ENCODE data around the gene CFAP61.
"Not testable (repeated sequence)": the region's sequence is repeated elsewhere in the genome, so short reads cannot be mapped to it uniquely, and the experiment has no call there.

The CFAP61 gene

DNA sequence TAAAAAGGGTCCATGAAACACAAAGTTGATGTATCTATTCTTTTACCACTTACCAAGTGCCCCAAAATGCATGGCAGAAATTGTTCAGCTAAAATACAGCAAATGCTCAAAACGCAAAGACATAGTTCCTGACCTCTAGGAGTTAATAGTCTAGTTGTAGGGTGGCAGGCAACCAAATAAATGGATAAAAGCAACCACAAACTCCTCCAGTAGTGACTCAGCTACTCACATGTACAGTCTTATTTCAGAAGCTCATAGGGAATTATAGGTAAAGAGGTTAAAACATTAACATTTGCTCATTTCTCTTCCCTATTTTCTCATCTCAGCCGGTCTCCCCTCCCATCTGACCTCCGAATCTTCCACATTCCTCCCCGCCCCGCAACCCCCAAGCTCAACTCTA, 171.6 kb downstream of the CFAP61 start:
- Mint-ChIP-seq H3K27ac (no peak overlapping the region), H3K36me3 (no peaks in the 10 kb centered on the region), H3K4me3 (no peak overlapping the region), H3K9me3 (no peaks in the 10 kb centered on the region), H3K4me1 (no peaks in the 10 kb centered on the region), H3K27me3 (peaks cover 4% of the 10 kb centered on the region)
- CTCF ChIA-PET: no interaction called here
- no peak for DNase-seq

GRCh38 chr20:20224806-20225205, 172.5 kb downstream of the CFAP61 start:
- Mint-ChIP-seq H3K27ac (no peak overlapping the region), H3K36me3 (no peaks in the 10 kb centered on the region), H3K27me3 (peaks cover 4% of the 10 kb centered on the region), H3K4me1 (no peaks in the 10 kb centered on the region), H3K4me3 (no peak overlapping the region), H3K9me3 (no peaks in the 10 kb centered on the region)
- no peak for DNase-seq
- CTCF ChIA-PET: no interaction called here

DNA sequence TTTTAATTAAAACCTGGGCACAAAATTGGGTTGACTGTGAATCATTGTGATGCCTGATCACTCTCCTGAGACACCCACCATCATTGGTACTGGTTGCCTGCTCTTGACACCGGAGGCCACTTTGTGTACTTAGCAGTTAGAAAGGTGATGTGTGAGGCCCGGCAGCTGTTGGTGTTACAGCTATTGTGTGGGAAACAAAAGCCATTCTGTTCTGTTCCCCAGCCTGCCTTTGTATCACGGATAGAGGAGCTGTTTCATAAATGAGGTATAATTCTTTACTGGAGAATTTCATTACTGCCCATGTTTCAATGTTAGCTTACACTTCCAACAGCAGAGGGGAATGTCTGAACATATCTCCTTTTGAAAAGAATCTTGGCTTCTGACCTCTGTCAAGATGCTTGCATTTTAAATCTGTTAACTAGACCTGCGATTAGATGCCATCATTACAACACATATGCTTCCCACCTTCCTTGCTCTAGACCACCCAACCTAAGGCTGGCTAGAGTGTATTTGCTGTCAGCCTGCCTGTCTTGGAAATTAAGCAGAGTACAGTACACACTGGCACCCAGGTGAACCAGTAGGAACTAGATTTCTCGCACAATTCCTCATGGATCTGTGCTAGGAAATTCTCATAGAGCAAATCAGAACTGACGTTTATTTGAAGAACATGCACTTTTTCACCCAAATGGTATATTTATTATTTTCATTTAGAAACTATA, 173.2 kb downstream of the CFAP61 start:
- Mint-ChIP-seq H3K27me3 (peaks cover 4% of the 10 kb centered on the region), H3K4me1 (no peaks in the 10 kb centered on the region), H3K27ac (no peak overlapping the region), H3K36me3 (no peaks in the 10 kb centered on the region), H3K9me3 (no peaks in the 10 kb centered on the region), H3K4me3 (no peak overlapping the region)
- CTCF ChIA-PET: no interaction called here
- no peak for DNase-seq

- DNase-seq: no peak
- Mint-ChIP-seq H3K27me3 (peaks cover 9% of the 10 kb centered on the region), H3K9me3 (no peaks in the 10 kb centered on the region), H3K4me1 (no peaks in the 10 kb centered on the region), H3K27ac (no peak overlapping the region), H3K36me3 (no peaks in the 10 kb centered on the region), H3K4me3 (no peak overlapping the region)
- CTCF ChIA-PET: no interaction called here
Measured at GRCh38 chr20:20226554-20226953, 174.2 kb downstream of the CFAP61 start.

- peaks cover 11% of the 10 kb centered on the region for H3K27me3 Mint-ChIP-seq
- DNase-seq: no peak
- H3K4me1 Mint-ChIP-seq: no peaks in the 10 kb centered on the region
- no peak overlapping the region for H3K27ac Mint-ChIP-seq
- H3K4me3 Mint-ChIP-seq: no peak overlapping the region
- H3K9me3 Mint-ChIP-seq: no peaks in the 10 kb centered on the region
- no peaks in the 10 kb centered on the region for H3K36me3 Mint-ChIP-seq
- CTCF ChIA-PET: interaction anchor here (0.9 kb wide), 1 partner anchor 43 kb away, joined by 3 read pairs; no protein-coding TSS in a partner anchor
Measured at GRCh38 chr20:20227013-20227571, 174.8 kb downstream of the CFAP61 start.

- no peak overlapping the region for H3K27ac Mint-ChIP-seq
- no peak for DNase-seq
- H3K36me3 Mint-ChIP-seq: no peaks in the 10 kb centered on the region
- H3K9me3 Mint-ChIP-seq: no peaks in the 10 kb centered on the region
- CTCF ChIA-PET: no interaction called here
- peaks cover 17% of the 10 kb centered on the region for H3K27me3 Mint-ChIP-seq
- H3K4me3 Mint-ChIP-seq: no peak overlapping the region
- H3K4me1 Mint-ChIP-seq: no peaks in the 10 kb centered on the region
Measured at GRCh38 chr20:20228351-20228750, 176.0 kb downstream of the CFAP61 start.

GRCh38 chr20:20229595-20229994, 177.3 kb downstream of the CFAP61 start:
- H3K9me3 Mint-ChIP-seq: no peaks in the 10 kb centered on the region
- no peaks in the 10 kb centered on the region for H3K36me3 Mint-ChIP-seq
- H3K27ac Mint-ChIP-seq: no peak overlapping the region
- no peak overlapping the region for H3K4me3 Mint-ChIP-seq
- no peak for DNase-seq
- CTCF ChIA-PET: no interaction called here
- peaks cover 14% of the 10 kb centered on the region for H3K27me3 Mint-ChIP-seq
- no peaks in the 10 kb centered on the region for H3K4me1 Mint-ChIP-seq

- Mint-ChIP-seq H3K9me3 (no peaks in the 10 kb centered on the region), H3K36me3 (no peaks in the 10 kb centered on the region), H3K4me1 (no peaks in the 10 kb centered on the region), H3K4me3 (no peak overlapping the region), H3K27me3 (peaks cover 19% of the 10 kb centered on the region), H3K27ac (no peak overlapping the region)
- DNase-seq: no peak
- CTCF ChIA-PET: no interaction called here
Measured at GRCh38 chr20:20230741-20231140, 178.4 kb downstream of the CFAP61 start.

DNA sequence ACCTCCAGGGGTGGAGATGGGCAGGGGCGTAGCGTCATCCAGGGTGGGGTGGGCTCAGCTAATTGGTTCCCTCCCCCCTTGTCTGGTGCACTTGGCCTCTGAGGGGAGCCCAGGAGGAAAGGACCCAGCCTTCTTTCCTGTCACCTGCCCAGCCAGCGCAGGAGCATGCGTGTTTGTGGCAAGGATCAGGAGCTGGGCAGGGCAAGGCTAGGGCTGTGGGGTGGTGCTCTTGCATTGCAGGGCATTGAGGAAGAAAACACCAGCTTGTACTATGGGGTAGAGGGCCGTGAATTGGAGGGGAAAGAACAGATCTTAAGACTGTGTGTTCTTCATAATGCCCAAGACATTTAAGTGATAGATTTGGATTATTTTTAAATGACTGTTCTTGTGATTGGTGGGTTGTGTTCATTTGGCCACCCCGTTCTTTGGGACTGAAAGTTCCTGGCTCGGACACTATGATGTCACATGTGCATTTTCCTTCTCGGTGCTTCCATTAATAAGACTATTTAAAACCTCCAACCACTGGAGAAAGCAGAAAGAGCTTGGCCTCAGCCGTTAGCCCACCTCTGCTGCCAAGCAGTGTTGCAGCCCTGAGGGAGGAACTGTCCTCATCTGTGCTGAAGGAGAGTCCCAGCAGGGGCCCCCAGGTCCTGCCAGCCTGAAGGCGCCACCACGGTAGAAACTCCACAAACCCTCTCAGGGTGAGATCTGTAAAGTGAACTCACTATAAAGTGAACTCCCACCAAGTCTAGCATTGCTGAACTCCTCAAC, 179.4 kb downstream of the CFAP61 start:
- CTCF ChIA-PET: no interaction called here
- H3K9me3 Mint-ChIP-seq: no peaks in the 10 kb centered on the region
- no peaks in the 10 kb centered on the region for H3K4me1 Mint-ChIP-seq

DNA sequence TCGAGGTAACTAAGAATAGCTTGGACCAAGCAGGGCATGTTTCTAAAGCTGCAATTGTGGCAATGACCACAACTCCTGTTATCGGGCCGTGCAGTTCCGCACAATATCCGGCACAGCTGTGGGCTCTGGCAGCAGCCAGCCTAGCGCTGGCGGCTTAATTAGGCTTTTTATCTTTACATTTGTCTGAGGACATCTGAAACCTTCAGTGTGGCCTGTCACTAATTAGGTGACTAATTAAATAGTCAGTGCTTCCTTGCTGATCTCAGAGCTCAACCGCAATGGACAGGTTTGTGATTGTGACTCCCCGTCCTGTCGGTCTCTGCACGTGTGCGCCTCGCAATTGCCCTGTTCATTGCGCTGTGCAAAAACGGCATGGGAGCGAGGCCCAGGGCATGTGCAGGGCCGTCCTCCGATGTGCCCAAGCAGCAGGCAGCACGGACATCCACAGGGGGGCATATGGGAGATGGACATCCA, 180.7 kb downstream of the CFAP61 start:
- CTCF ChIA-PET: no interaction called here
- no peak overlapping the region for H3K27ac Mint-ChIP-seq

More for the DNA sequence above, 179.4 kb downstream of the CFAP61 start:
- H3K4me3 Mint-ChIP-seq: no peak overlapping the region
- no peaks in the 10 kb centered on the region for H3K36me3 Mint-ChIP-seq
- no peak for DNase-seq
- H3K27me3 Mint-ChIP-seq: peaks cover 19% of the 10 kb centered on the region
- no peak overlapping the region for H3K27ac Mint-ChIP-seq

GRCh38 chr20:20235681-20236080, 183.3 kb downstream of the CFAP61 start:
- no peaks in the 10 kb centered on the region for H3K36me3 Mint-ChIP-seq
- DNase-seq: no peak
- peaks cover 26% of the 10 kb centered on the region for H3K27me3 Mint-ChIP-seq
- H3K4me1 Mint-ChIP-seq: no peaks in the 10 kb centered on the region
- H3K9me3 Mint-ChIP-seq: no peaks in the 10 kb centered on the region
- H3K27ac Mint-ChIP-seq: no peak overlapping the region
- CTCF ChIA-PET: interaction anchor here (2.1 to 2.5 kb wide), 2 partner anchors 11 to 151 kb away, joined by 6 to 10 read pairs; no protein-coding TSS in a partner anchor
- no peak overlapping the region for H3K4me3 Mint-ChIP-seq

More for the DNA sequence above, 180.7 kb downstream of the CFAP61 start:
- Mint-ChIP-seq H3K4me3 (no peak overlapping the region), H3K9me3 (no peaks in the 10 kb centered on the region), H3K27me3 (peaks cover 23% of the 10 kb centered on the region), H3K36me3 (no peaks in the 10 kb centered on the region), H3K4me1 (no peaks in the 10 kb centered on the region)
- DNase-seq: no peak

DNA sequence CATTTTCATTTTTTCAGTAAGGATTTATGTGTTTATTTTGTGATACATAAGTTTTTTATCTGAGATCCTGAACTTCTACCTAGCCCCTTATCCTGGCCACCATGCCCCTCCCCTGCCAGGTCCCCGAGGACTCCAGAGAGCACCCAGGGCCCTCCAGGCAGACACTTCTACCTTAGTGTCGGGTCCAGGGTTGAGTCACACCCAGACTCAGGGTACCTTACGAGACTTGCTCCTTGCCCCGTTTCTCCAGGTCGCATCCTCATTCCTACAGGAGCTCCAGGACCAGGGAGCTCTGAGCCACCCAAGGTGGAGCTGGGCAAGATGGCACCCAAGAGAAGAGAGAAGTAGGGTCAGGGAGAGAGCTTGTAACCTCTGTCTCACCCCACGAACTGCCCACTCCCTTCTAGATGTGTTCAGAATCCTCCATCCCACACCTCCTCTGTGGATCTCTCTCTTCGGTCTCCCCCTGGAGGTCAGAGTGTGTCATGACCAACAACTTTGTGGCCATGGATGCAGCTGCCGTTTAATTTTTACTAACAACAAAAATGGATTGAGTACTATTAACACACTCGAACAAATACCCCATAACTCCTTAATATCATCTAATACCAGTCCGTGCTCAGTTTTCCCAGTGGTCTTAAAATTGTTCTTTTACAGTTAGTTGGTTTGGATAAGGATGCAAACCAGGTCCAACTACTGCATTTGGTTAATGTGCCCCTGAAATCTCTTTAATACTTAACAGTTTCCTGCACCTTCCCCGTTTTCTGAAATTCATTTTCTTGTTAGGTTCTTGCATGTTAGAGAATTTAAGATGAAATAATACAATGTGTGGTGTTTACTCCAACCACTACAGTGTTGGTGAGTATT, 185.0 kb downstream of the CFAP61 start:
- Mint-ChIP-seq H3K27me3 (peaks cover 19% of the 10 kb centered on the region), H3K4me1 (no peaks in the 10 kb centered on the region), H3K4me3 (no peak overlapping the region), H3K9me3 (no peaks in the 10 kb centered on the region), H3K27ac (no peak overlapping the region), H3K36me3 (no peaks in the 10 kb centered on the region)
- CTCF ChIA-PET: interaction anchor here (0.6 to 2.5 kb wide), 10 partner anchors 9 to 613 kb away, joined by 3 to 10 read pairs (median 3); no protein-coding TSS in a partner anchor
- peak; percentile 47 for DNase-seq

DNA sequence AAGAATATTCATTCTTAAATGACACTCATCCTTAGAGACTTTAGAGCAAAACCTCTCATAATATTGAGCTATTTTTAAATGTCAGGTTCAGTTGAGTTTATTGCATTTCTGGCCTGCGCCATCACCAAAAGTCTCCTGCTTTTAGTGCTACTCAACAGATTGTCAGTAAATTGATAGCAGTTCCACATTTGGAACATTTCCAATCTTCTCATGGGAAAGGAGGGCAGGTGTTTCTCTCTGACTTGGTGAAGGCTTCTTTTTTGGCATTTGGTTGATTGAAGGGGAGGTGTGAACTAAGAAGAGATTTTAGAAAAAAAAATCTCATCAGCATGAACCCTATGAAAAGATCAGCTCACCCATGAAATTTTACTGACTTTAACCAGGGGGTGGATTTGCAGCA, 189.6 kb downstream of the CFAP61 start:
- Mint-ChIP-seq H3K27ac (no peak overlapping the region), H3K27me3 (peaks cover 7% of the 10 kb centered on the region), H3K36me3 (no peaks in the 10 kb centered on the region), H3K9me3 (peaks cover 4% of the 10 kb centered on the region), H3K4me3 (no peak overlapping the region), H3K4me1 (no peaks in the 10 kb centered on the region)
- no peak for DNase-seq
- CTCF ChIA-PET: no interaction called here

DNA sequence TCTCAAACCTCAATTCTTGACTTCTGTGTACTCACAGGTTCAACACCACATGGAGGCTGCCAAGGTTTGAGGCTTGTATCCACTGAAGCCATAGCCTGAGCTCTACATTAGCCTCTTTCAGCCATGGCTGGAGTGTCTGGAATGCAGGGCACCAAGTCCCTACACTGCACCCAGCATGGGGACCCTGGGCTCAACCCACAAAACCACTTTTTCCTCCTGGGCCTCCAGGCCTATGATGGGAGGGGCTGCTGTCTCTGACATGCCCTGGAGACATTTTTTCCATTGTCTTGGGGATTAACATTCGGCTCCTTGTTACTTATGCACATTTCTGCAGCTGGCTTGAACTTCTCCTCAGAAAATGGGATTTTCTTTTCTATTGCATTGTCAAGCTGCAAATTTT, 192.1 kb downstream of the CFAP61 start:
- H3K9me3 Mint-ChIP-seq, H3K36me3 Mint-ChIP-seq, DNase-seq, H3K4me3 Mint-ChIP-seq, H3K4me1 Mint-ChIP-seq, CTCF ChIA-PET, H3K27me3 Mint-ChIP-seq, H3K27ac Mint-ChIP-seq: not testable (repeated sequence)

All from activated naive CD4-positive, alpha-beta T cell treated with anti-CD3 and anti-CD28 coated beads, Interleukin-2, amount 10 ng/mL, durations not matched to agents 7 days and 5 days (primary cell).